ENCODE results near the gene L3MBTL3.

The L3MBTL3 gene

GRCh38 chr6:130188207-130188899, 170.0 kb downstream of the L3MBTL3 start:
- DNase-seq: no peak

GRCh38 chr6:130189531-130190397, 171.4 kb downstream of the L3MBTL3 start:
- no peak for DNase-seq
